ENCODE results near the gene C20orf173. TPM values are rescaled to one million over a fixed set of nuclear protein-coding genes. Genes with fewer than 3 reads are reported as not detected.
A peak's percentile ranks its signal among the peaks of the same experiment; 100 is the strongest.

Gene C20orf173
- total RNA-seq, 1 donor from 2014 or later: not detected

DNA sequence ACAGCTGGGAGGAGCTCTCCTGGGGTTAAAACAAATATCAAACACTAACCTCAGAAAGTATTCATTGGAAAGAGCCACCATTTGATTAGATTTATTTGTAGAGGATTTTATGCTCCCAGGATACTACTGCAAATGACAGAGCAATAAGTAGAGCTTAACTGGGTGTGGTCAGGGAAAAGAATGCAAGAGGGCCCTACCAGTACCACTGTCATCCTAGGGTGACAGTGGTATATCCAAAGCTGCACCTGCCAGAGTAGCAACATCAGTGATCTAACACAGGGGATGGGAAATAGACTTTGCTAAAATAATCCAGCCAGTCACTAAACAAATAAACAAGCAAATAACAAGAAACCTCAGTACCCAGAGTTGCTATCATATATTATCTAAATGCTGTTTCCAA lies 42.1 kb upstream of the C20orf173 start:
- TF ChIP-seq, protein P1, sequence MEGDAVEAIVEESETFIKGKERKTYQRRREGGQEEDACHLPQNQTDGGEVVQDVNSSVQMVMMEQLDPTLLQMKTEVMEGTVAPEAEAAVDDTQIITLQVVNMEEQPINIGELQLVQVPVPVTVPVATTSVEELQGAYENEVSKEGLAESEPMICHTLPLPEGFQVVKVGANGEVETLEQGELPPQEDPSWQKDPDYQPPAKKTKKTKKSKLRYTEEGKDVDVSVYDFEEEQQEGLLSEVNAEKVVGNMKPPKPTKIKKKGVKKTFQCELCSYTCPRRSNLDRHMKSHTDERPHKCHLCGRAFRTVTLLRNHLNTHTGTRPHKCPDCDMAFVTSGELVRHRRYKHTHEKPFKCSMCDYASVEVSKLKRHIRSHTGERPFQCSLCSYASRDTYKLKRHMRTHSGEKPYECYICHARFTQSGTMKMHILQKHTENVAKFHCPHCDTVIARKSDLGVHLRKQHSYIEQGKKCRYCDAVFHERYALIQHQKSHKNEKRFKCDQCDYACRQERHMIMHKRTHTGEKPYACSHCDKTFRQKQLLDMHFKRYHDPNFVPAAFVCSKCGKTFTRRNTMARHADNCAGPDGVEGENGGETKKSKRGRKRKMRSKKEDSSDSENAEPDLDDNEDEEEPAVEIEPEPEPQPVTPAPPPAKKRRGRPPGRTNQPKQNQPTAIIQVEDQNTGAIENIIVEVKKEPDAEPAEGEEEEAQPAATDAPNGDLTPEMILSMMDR (IDR thresholded peaks at IDR 0.05): no peak
- H3K27me3 ChIP-seq: no peaks in the 10 kb centered on the region
- DNase-seq (no peak), ATAC-seq (no peak)
- no peaks in the 10 kb centered on the region for H3K9me3 ChIP-seq
- intact Hi-C loops (cut with DNase I): no loop called here
- no peaks in the 10 kb centered on the region for H3K36me3 ChIP-seq
- H3K4me1 ChIP-seq: no peaks in the 10 kb centered on the region
- H3K4me3 ChIP-seq: no peak overlapping the region
- H3K27ac ChIP-seq: no peak overlapping the region

DNA sequence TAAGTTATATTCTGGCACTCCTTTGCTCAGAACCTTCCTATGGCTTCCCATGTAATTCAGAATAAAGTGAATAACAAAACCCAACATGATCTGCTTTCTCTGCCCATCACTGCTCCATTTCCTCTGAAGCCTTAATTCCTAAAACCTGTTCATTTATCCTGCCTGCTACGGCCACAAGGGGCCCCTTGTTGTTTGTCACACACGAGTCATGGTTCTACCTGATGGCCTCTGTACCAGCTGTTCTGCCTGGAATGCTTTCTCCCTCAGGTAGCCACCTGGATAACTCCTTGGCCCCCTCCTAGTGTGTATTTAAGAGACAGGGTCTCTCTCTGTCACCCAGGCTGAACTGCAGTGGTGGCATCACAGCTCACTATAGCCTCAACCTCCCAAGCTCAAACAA lies 39.2 kb upstream of the C20orf173 start:
- H3K4me3 ChIP-seq: no peak overlapping the region
- peak; percentile 11 for DNase-seq
- no peaks in the 10 kb centered on the region for H3K9me3 ChIP-seq
- no peaks in the 10 kb centered on the region for H3K27me3 ChIP-seq
- no peaks in the 10 kb centered on the region for H3K36me3 ChIP-seq
- TF ChIP-seq, protein P1 (IDR thresholded peaks at IDR 0.05): peak; percentile 6
- intact Hi-C loops (cut with DNase I): no loop called here
- no peaks in the 10 kb centered on the region for H3K4me1 ChIP-seq
- peak; percentile 36 for ATAC-seq
- no peak overlapping the region for H3K27ac ChIP-seq

DNA sequence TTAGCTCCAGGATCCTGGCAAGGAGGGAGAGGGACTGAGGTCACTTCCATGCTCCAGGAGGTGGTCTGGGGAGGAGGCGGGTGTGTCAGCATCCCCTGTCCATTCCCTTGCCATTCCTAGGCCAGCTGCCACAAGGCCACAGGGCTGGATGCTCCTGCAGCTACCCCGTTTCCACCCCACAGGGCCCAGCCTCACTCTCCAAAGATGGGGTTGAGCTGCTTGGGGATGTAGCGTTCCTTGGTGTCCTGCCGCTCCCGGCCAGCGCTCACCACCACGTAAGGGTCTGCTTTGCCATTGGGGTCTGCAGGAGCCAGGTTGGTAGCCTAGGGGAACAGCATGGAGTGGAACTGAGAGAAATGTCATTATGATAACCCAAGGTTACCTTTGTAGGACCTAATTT lies 35.5 kb upstream of the C20orf173 start:
- no peak overlapping the region for H3K4me3 ChIP-seq
- DNase-seq (peak; percentile 57), ATAC-seq (no peak)
- H3K27me3 ChIP-seq: no peaks in the 10 kb centered on the region
- no peak overlapping the region for H3K27ac ChIP-seq
- no peaks in the 10 kb centered on the region for H3K4me1 ChIP-seq
- TF ChIP-seq, protein P1 (IDR thresholded peaks at IDR 0.05): no peak
- intact Hi-C loops (cut with DNase I): no loop called here
- H3K36me3 ChIP-seq: no peaks in the 10 kb centered on the region
- H3K9me3 ChIP-seq: no peaks in the 10 kb centered on the region

DNA sequence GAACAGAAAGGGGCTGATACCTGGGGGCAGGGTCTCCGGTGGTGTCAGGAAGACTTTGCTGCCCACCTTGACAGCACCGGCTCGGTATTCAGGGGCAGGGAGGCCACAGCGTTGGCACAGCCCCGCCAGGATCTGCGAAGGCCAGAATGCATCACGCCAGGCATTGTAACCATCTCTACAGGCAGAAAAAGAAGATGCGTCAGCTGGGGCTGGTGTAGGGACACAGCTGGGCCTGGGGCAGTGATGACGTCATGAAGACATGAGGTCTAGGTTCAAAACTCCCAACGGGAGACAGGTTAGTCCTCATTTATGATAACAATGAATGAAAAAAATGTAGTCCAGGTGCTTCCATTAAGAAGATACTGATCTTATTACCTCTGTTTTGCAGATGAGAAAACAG lies 34.4 kb upstream of the C20orf173 start:
- ATAC-seq (no peak), DNase-seq (peak; percentile 35)
- H3K27ac ChIP-seq: no peak overlapping the region
- H3K4me1 ChIP-seq: no peaks in the 10 kb centered on the region
- no peaks in the 10 kb centered on the region for H3K27me3 ChIP-seq
- H3K4me3 ChIP-seq: no peak overlapping the region
- no peaks in the 10 kb centered on the region for H3K36me3 ChIP-seq
- intact Hi-C loops (cut with DNase I): no loop called here
- no peaks in the 10 kb centered on the region for H3K9me3 ChIP-seq
- TF ChIP-seq, protein P1 (IDR thresholded peaks at IDR 0.05): no peak

GRCh38 chr20:35562541-35563110 lies 33.2 kb upstream of the C20orf173 start:
- TF ChIP-seq, protein P1 (IDR thresholded peaks at IDR 0.05): no peak
- ATAC-seq (no peak), DNase-seq (peak; percentile 42)
- intact Hi-C loops (cut with DNase I): no loop called here
- H3K4me1 ChIP-seq: no peaks in the 10 kb centered on the region
- H3K27me3 ChIP-seq: no peaks in the 10 kb centered on the region
- H3K9me3 ChIP-seq: no peaks in the 10 kb centered on the region
- no peak overlapping the region for H3K27ac ChIP-seq
- H3K4me3 ChIP-seq: no peak overlapping the region
- H3K36me3 ChIP-seq: peaks cover 2% of the 10 kb centered on the region

DNA sequence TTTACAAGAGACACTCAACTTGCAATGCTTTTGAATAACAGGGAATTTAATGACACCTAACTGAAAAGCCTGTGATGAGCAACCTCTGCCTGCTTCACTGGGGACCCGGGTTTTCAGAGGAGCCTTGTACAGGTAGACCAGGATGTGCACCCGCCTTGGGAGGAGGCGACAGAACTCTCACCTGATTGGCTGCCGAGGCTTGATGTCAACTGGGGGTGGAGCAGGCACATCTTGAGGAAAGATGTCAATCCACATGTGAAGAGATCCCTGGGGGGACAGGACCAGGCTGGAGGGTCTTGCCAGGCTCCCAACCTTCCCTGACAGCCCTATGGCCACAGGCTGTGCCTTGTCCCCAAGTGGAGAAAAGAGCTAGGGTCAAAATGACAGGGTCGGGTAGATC lies 32.2 kb upstream of the C20orf173 start:
- no peaks in the 10 kb centered on the region for H3K4me1 ChIP-seq
- no peaks in the 10 kb centered on the region for H3K9me3 ChIP-seq
- no peaks in the 10 kb centered on the region for H3K27me3 ChIP-seq
- H3K27ac ChIP-seq: no peak overlapping the region
- TF ChIP-seq, protein P1 (IDR thresholded peaks at IDR 0.05): no peak
- H3K4me3 ChIP-seq: no peak overlapping the region
- H3K36me3 ChIP-seq: peaks cover 12% of the 10 kb centered on the region
- DNase-seq (peak; percentile 48), ATAC-seq (no peak)
- intact Hi-C loops (cut with DNase I): no loop called here
